COLO668 (cell line): ENCODE data around the gene LCE1A.

Experiments used
- DNase-seq: peaks from one replicate; lab custom pipeline; 2025; ENCODE audit not compliant: unreplicated experiment; lab: John Stamatoyannopoulos, UW

The LCE1A gene

DNA sequence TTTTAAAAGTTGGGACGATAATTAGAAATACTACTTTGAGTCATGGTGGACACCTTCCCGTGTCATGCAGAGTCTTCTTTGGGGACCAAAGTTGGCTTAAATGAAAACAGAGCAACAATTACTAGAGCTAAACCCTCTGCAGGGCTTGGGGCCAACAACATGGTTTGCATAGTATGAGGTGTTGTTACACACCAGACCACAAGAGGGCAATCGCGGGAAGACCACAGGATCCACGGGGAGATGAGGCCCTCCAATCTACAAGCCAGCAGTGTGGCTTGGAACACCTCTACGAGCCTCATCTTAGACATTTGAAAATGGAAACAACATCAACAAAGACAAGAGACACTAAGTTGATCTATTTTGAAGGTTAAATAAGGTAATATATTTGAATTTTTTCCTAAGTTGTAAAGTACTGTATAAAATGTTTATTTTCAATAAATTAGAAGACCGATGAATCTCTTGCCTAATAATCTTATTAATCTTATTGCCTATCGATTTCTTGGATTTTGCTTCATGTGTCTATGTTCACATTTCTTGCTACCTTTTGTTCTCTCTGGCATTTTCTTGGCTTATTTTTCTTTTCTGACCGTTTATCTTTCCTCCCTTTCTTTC lies 42.6 kb downstream of the LCE1A start:
- DNase-seq = peak; percentile 68

DNA sequence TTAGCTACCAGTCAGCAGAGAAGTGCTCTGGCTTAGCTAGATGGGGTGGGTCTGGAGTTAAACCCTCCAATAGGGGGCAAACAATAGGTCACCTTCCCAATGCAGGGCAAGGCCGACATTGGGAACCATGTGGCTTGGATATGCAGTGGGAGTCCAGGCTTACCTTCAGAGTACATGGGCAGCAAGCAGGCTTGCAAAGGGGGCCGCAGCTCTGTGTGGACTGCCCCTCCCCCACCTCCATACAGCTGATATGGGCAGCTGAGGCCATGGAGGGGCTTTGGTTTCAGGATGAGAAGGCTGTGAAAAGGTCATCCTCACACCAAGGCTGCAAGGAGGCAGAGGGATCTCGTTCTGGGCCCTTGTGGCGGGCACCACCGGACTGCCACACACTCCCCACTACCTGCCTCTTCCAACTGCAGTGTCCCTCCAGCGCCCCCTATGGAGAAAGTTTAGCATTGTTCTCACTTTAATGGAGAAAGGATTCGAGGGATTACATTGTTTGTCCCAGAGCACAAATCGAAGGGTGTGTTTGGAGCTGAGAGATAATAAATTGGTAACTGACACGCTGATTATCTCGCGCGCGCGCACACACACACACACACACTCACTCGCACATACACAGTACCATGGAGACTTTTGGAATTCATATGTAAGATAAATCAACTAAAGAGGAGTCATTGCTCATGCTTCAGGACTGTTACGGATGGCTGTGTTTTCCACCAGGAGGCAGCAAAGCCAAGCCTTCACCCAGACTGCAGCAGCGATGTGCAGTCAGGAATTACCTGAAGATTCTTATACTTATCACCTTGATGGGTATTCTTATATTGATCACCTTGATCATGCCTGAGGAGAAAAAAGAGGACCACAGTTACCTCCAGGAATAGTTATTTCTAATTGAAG lies 43.8 kb downstream of the LCE1A start:
- DNase-seq = no peak

DNA sequence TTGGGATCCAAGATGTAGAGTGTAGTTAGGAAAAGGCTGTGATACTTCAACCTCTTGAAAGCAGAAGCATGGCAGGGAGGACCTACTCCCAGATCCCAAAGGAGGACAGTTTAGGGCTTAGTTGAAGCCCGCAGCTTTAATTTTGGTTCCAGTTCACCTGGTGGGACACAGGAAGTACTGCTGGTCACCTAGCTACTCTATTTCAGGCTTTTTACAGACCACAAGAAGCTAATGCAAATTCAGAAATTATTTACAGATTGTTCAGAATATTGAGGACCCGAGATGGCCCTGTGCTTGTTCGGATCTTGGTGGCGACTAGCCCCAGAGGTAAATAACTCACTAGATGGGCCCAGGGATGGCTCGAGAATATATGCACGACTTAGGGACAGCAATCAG lies 44.5 kb downstream of the LCE1A start:
- no peak for DNase-seq

DNA sequence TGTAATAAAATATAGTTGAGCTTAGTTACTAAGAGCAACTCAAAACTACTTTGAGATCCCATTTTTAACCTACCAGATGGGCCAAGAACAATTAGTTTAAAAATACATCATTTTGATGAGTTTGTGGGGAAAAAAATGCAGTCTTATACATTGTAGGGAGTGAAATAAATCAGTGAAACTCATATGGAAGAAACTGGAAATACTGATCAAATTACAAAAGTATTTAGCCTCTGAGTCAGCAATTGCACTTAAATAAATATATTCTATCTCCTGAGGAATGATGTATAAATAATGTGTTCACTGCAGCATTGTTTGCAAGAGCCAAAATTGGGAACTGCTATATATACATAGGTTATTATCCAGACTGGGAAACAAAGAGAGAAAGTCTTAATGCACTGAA lies 46.2 kb downstream of the LCE1A start:
- no peak for DNase-seq

DNA sequence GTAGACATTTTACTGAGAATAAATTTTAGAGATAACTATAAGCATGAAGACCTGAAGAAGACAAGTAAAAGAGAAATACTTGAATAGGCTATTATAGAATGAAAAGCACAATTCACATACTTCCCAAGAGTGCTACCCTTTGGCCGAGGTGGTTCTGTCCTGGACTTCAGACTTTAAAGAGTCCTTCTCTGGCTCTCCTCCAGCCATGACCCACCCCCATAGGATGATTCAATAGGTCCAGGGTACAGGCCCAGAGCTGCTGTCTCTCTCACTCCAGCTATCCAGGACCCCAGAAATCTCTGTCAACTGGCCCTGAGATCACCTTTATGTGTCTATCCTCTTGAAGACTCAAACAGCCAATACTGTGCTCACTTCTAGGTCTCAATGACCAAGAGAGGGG lies 49.6 kb downstream of the LCE1A start:
- no peak for DNase-seq
